GM19455 (cell line): ENCODE measurements around the gene FAM32A.

Experiments
- ATAC-seq: cut with Tn5 transposase; IDR thresholded peaks from one replicate; pipeline ENCODE4 v1.9.1; 2021; ENCODE audit not compliant: unreplicated experiment

The FAM32A gene

GRCh38 chr19:16201011-16201391, 15.8 kb downstream of the FAM32A start:
- no peak for ATAC-seq

- ATAC-seq, result no peak
These were observed 17.4 kb downstream of the FAM32A start for GRCh38 chr19:16202320-16203255.

GRCh38 chr19:16203256-16204004, 18.2 kb downstream of the FAM32A start:
- no peak for ATAC-seq

- no peak for ATAC-seq
These were observed 18.7 kb downstream of the FAM32A start for GRCh38 chr19:16204005-16204294.

GRCh38 chr19:16205205-16206045, 20.2 kb downstream of the FAM32A start:
- no peak for ATAC-seq

- no peak for ATAC-seq
These were observed 20.9 kb downstream of the FAM32A start for GRCh38 chr19:16206046-16206605.

- no peak for ATAC-seq
These were observed 21.4 kb downstream of the FAM32A start for GRCh38 chr19:16206637-16207036.

GRCh38 chr19:16207063-16207462, 21.9 kb downstream of the FAM32A start:
- no peak for ATAC-seq

GRCh38 chr19:16207490-16208025, 22.3 kb downstream of the FAM32A start:
- no peak for ATAC-seq

- no peak for ATAC-seq
These were observed 23.0 kb downstream of the FAM32A start for GRCh38 chr19:16208064-16208759.

GRCh38 chr19:16208847-16209665, 23.8 kb downstream of the FAM32A start:
- no peak for ATAC-seq

GRCh38 chr19:16210168-16210567, 25.0 kb downstream of the FAM32A start:
- ATAC-seq, result no peak

GRCh38 chr19:16213076-16213475, 27.9 kb downstream of the FAM32A start:
- no peak for ATAC-seq

- no peak for ATAC-seq
These were observed 31.8 kb downstream of the FAM32A start for GRCh38 chr19:16216744-16217670.

GRCh38 chr19:16217716-16218451, 32.7 kb downstream of the FAM32A start:
- ATAC-seq, result no peak

- no peak for ATAC-seq
These were observed 33.6 kb downstream of the FAM32A start for GRCh38 chr19:16218851-16219250.

GRCh38 chr19:16222806-16223205, 37.6 kb downstream of the FAM32A start:
- ATAC-seq, result no peak

GRCh38 chr19:16223746-16224145, 38.5 kb downstream of the FAM32A start:
- ATAC-seq, result no peak
